ENCODE measurements around the gene GAPDH.
A peak's percentile ranks its signal among the peaks of the same experiment; 100 is the strongest.
"Not testable (repeated sequence)": the region's sequence is repeated elsewhere in the genome, so short reads cannot be mapped to it uniquely, and the experiment has no call there.

Gene GAPDH

DNA sequence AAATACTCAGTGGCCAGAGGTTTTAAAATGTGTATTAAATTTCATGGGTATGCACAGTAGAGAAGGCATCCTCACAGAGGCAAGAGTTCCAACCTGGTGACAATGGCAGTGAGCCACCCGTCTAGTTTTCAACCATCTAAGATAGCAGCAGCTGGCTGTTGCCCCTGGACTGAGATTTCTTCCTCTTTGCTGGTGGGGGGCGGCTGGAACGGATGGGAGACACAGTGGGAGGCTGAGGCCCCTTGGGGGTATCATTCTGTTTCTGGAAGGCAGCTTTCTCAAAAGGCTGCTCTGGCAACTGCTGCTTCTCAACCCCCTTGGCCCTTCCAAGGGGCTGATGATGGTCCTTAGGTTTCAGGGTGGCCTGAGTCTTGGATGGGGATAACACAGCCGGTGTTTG, 22.5 kb downstream of the GAPDH start:
- Histone ChIP-seq H3K4me2 (ENCODE audit: low read length) (no peak overlapping the region), H3K9ac (ENCODE audit: low read depth, low read length) (no peak overlapping the region), H3K4me3 (ENCODE audit: low read length) (no peak overlapping the region), H3K9me3 (replicated peaks; ENCODE audit: low read length) (no peaks in the 10 kb centered on the region), H3K27me3 (ENCODE audit: control insufficient read depth, insufficient read depth, low read length) (no peaks in the 10 kb centered on the region), H3K4me1 (ENCODE audit: control insufficient read depth, insufficient read depth, low read length) (peaks cover 22% of the 10 kb centered on the region), H3K36me3 (ENCODE audit: insufficient read depth, low read length) (peaks cover 50% of the 10 kb centered on the region)

DNA sequence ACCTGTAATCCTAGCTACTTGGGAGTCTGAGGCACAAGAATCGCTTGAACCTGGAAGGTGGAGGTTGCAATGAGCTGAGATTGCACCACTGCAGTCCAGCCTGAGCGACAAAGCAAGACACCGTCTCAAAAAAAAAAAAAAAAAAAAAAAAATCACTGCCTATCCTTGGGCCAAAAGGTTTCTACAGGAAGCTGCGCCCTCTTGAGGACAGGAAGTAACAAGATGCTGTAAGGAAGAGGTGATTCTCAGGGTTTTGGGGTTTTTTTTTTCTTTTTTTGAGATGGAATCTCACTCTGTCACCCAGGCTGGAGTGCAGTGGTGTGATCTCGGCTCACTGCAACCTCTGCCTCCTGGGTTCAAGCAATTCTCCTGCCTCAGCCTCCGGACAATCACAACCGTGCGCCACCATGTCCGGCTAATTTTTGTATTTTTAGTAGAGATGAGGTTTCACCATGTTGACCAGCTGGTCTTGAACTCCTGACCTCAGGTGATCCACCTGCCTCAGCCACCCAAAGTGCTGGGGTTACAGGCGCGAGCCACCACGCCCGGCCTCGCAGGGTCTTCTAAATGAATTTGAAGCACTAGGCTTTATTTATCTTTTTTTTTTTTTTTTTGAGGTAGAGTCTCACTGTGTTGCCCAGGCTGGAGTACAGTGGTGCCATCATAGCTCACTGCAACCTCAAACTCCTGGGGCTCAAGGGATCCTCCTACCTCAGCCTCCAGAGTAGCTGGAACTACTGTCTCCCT, 23.9 kb downstream of the GAPDH start:
- H3K9ac ChIP-seq (ENCODE audit: low read depth, low read length); H3K4me3 ChIP-seq (ENCODE audit: low read length); H3K4me1 ChIP-seq (ENCODE audit: control insufficient read depth, insufficient read depth, low read length); H3K4me2 ChIP-seq (ENCODE audit: low read length); H3K9me3 ChIP-seq (replicated peaks; ENCODE audit: low read length); H3K27me3 ChIP-seq (ENCODE audit: control insufficient read depth, insufficient read depth, low read length): not testable (repeated sequence)
- H3K36me3 ChIP-seq (ENCODE audit: insufficient read depth, low read length) = peaks cover 61% of the 10 kb centered on the region

DNA sequence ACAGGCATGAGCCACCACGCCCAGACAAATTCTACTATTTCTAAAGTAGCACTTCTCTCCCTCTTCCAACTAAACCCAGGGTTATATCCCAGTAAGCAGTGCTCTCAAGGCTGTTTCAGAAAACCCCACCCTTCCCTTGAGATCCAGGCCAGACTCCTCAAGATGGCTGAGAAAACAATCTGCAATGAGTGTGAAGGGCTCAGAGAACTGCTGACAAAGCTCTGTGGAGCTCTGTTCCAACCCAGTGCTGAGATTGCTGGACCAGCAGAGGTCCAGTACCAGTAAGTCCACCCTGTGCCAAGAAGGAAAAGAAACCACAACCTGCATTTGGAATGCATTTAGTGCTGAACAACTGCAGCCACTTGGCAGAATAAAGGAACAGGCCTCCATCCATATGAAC, 25.2 kb downstream of the GAPDH start:
- Histone ChIP-seq H3K9ac (ENCODE audit: low read depth, low read length) (no peak overlapping the region), H3K27me3 (ENCODE audit: control insufficient read depth, insufficient read depth, low read length) (no peaks in the 10 kb centered on the region), H3K4me3 (ENCODE audit: low read length) (no peak overlapping the region), H3K9me3 (replicated peaks; ENCODE audit: low read length) (no peaks in the 10 kb centered on the region), H3K4me1 (ENCODE audit: control insufficient read depth, insufficient read depth, low read length) (no peaks in the 10 kb centered on the region), H3K36me3 (ENCODE audit: insufficient read depth, low read length) (peaks cover 68% of the 10 kb centered on the region), H3K4me2 (ENCODE audit: low read length) (no peak overlapping the region)

DNA sequence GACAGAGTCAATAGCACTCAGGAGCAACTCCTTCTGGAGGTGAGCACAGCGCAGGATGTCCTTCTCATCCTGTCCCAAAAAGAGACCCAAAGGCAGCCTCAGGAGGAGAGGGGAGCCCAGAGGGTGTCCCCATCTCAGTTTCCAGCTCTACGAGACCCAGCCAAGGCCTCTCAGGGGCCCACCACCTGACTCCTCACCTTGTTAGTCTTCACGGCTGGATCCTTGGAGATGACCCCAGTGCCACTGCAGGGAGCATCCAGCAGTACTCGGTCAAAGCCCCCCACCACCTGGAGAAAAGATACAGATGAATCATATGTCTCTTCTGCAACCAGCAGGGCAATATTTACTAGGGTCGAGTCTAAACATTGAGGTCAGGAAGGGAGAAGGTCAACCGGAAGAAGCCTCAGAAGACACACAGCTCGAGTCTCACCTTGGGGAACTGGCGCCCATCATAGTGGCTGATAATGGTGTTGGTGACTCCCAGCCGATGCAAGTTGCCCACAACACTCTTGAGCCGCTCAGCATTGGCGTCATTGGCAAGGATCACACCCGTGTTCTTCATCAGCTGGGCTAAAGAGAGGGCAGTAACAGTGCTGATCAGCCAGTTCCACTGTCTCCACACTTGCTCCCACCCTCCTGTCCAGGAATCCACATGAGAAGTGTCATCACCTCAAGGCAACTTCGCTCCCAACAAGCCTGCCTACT, 26.3 kb downstream of the GAPDH start:
- Histone ChIP-seq H3K36me3 (ENCODE audit: insufficient read depth, low read length) (peaks cover 72% of the 10 kb centered on the region), H3K4me2 (ENCODE audit: low read length) (no peak overlapping the region), H3K9ac (ENCODE audit: low read depth, low read length) (no peak overlapping the region), H3K9me3 (replicated peaks; ENCODE audit: low read length) (no peaks in the 10 kb centered on the region), H3K4me3 (ENCODE audit: low read length) (no peak overlapping the region), H3K4me1 (ENCODE audit: control insufficient read depth, insufficient read depth, low read length) (no peaks in the 10 kb centered on the region), H3K27me3 (ENCODE audit: control insufficient read depth, insufficient read depth, low read length) (no peaks in the 10 kb centered on the region)

DNA sequence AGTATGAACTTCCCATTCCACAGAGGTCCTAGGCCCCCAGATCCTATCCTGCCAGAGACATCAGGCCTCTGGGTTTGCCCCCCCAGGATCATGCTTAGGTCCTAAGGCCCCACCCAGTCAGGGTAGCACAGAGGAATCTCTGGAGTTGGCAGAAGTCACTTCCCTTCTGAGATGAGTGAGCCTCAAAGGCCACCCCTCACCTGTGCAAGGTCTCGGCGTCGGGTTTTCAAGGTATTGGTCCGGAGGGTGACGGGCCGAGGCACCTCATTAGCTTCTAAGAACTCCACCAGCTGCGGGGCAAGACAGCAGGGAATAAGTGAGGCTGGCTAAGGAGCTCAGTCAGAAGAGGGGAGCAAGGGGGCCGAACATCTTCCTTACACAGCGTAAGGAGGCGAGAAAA, 28.6 kb downstream of the GAPDH start:
- Histone ChIP-seq H3K9ac (ENCODE audit: low read depth, low read length) (no peak overlapping the region), H3K36me3 (ENCODE audit: insufficient read depth, low read length) (peaks cover 67% of the 10 kb centered on the region)

DNA sequence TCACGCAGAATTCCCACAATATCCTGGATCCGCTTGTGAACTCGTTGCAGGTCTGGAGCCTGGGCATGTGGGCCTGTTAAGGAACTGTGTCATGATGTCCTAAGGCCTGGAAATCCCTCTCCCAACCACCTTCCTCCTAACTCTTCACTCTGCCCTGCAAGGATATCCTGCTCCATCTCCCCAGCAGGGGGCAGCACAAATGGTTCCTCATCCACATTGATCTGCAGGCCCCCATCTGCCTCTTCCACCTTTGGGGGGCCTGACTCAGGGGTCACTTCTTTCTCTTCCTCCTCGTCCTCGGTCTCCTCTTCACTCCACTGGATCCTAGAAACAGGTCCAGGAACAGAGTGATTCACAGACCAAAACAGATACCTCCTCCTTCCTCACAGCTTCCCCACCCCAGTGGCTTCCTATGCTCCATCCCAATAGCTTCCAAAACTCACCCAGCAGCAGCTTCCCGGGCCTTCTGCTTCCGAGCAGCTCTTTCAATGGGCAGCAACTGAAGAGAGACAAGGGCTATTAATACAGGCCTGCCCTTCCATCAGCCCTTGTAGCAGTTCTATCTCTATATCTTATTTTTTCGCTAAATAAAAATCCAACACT, 29.2 kb downstream of the GAPDH start:
- peaks cover 12% of the 10 kb centered on the region for H3K4me1 ChIP-seq (ENCODE audit: control insufficient read depth, insufficient read depth, low read length)
- peaks cover 64% of the 10 kb centered on the region for H3K36me3 ChIP-seq (ENCODE audit: insufficient read depth, low read length)
- H3K4me3 ChIP-seq (ENCODE audit: low read length) = no peak overlapping the region
- H3K27me3 ChIP-seq (ENCODE audit: control insufficient read depth, insufficient read depth, low read length) = no peaks in the 10 kb centered on the region
- no peak overlapping the region for H3K9ac ChIP-seq (ENCODE audit: low read depth, low read length)
- H3K9me3 ChIP-seq (replicated peaks; ENCODE audit: low read length) = no peaks in the 10 kb centered on the region
- no peak overlapping the region for H3K4me2 ChIP-seq (ENCODE audit: low read length)

More for the DNA sequence above, 28.6 kb downstream of the GAPDH start:
- peaks cover 9% of the 10 kb centered on the region for H3K4me1 ChIP-seq (ENCODE audit: control insufficient read depth, insufficient read depth, low read length)
- H3K4me2 ChIP-seq (ENCODE audit: low read length) = no peak overlapping the region
- no peak overlapping the region for H3K4me3 ChIP-seq (ENCODE audit: low read length)
- no peaks in the 10 kb centered on the region for H3K9me3 ChIP-seq (replicated peaks; ENCODE audit: low read length)
- H3K27me3 ChIP-seq (ENCODE audit: control insufficient read depth, insufficient read depth, low read length) = no peaks in the 10 kb centered on the region

DNA sequence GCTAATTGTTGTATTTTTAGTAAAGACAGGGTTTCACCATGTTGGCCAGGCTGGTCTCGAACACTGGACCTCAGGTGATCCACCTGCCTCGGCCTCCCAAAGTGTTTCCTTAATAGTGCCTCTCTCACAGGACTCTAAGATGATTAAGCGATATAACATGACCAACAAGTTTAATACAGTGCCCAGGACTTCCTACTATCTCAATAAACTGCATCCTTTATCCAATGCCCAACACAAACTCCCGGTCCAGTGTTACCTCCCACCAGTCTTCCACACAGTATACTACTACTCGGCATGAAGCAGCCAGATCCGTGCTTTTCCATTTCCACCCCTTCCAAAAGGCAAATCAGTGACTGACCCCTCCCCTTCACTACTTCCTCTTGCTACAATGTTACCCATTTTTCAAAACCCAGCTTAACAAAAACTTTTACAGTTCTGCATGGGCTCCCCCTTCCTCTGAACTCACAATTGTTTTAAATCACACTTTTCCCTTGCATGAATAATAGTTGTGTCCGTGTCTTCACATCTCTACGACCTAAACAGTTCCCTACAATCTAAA, 32.9 kb downstream of the GAPDH start:
- Histone ChIP-seq H3K4me1 (ENCODE audit: control insufficient read depth, insufficient read depth, low read length) (peaks cover 22% of the 10 kb centered on the region), H3K9ac (ENCODE audit: low read depth, low read length) (peak overlapping the region; percentile 91), H3K9me3 (replicated peaks; ENCODE audit: low read length) (no peaks in the 10 kb centered on the region), H3K36me3 (ENCODE audit: insufficient read depth, low read length) (peaks cover 55% of the 10 kb centered on the region), H3K27me3 (ENCODE audit: control insufficient read depth, insufficient read depth, low read length) (no peaks in the 10 kb centered on the region), H3K4me2 (ENCODE audit: low read length) (peak overlapping the region; percentile 96), H3K4me3 (ENCODE audit: low read length) (peak overlapping the region; percentile 96)

DNA sequence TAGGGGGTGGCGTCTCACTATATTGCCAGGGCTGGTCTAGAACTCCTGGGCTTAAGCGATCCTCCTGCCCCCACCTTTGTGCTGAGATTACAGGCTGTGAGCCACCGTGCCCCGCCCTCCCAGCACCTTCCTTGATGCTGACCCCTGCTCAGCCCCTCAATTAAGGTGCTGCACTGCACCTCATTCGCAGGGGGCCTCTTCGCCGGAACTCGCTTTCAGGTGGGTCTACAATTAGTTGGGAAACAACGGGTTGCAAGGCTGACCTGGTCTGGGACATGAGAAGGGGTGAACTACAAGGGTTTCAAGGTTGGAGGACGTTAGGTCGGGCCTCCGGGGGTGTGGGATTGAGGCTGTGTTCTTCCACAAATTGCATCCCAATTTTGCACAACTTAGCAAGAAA, 35.0 kb downstream of the GAPDH start:
- peaks cover 59% of the 10 kb centered on the region for H3K36me3 ChIP-seq (ENCODE audit: insufficient read depth, low read length)
- H3K9ac ChIP-seq (ENCODE audit: low read depth, low read length) = peak overlapping the region; percentile 91
- H3K4me3 ChIP-seq (ENCODE audit: low read length) = no peak overlapping the region
- H3K4me2 ChIP-seq (ENCODE audit: low read length) = peak overlapping the region; percentile 96
- H3K27me3 ChIP-seq (ENCODE audit: control insufficient read depth, insufficient read depth, low read length) = no peaks in the 10 kb centered on the region
- peaks cover 22% of the 10 kb centered on the region for H3K4me1 ChIP-seq (ENCODE audit: control insufficient read depth, insufficient read depth, low read length)
- no peaks in the 10 kb centered on the region for H3K9me3 ChIP-seq (replicated peaks; ENCODE audit: low read length)

DNA sequence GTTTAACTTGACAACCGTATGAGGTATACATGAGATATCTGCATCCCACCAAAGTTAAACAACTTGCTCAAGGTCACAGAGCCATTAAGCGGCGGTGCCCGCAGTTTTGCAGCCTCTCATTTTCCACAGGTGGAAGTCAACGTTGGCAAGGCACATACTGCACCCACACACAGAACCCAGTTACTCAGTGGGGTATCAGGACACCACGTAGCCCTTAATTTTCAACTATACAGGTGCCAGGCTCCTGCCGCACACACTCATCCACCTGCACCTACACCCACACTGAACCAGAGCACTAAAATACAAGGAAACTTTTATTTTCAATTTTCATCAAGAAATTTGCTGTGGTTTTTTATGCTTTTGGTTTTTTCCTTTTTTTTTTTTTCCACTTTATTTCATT, 35.5 kb downstream of the GAPDH start:
- Histone ChIP-seq H3K36me3 (ENCODE audit: insufficient read depth, low read length) (peaks cover 62% of the 10 kb centered on the region), H3K4me2 (ENCODE audit: low read length) (peak overlapping the region; percentile 96), H3K9ac (ENCODE audit: low read depth, low read length) (no peak overlapping the region), H3K9me3 (replicated peaks; ENCODE audit: low read length) (no peaks in the 10 kb centered on the region), H3K27me3 (ENCODE audit: control insufficient read depth, insufficient read depth, low read length) (no peaks in the 10 kb centered on the region), H3K4me3 (ENCODE audit: low read length) (no peak overlapping the region), H3K4me1 (ENCODE audit: control insufficient read depth, insufficient read depth, low read length) (peaks cover 22% of the 10 kb centered on the region)

DNA sequence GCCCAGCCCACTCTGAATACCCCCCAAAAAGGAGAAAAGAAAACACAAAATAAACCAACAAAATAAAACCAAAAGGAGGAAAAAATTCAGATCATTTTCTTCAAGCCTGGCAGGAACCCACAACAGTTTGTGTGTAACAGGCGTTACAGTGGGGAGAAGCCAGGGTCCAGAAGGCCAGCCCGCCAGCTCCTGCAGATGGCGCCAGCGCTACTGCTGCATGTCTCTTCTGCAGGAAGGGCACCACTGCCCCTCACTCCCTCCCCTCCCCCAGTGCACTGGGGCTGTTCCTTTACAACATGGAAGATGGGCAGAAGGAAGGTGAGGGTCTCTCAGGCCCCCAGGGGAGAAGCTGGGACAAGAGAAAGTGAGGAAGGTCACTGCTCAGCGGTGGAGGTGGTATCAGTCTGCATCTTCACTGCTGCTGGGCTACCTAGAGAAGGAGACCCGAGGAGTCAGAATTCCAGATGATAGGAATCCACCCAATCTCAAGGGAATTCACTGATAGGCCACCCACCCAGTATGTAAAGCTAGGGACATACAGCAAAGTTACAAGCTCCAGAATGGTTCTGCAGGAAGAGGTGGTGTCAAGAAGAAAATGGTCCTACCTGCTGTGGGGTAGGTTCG, 36.1 kb downstream of the GAPDH start:
- Histone ChIP-seq H3K9me3 (replicated peaks; ENCODE audit: low read length) (no peaks in the 10 kb centered on the region), H3K27me3 (ENCODE audit: control insufficient read depth, insufficient read depth, low read length) (no peaks in the 10 kb centered on the region), H3K9ac (ENCODE audit: low read depth, low read length) (no peak overlapping the region), H3K4me2 (ENCODE audit: low read length) (no peak overlapping the region), H3K4me1 (ENCODE audit: control insufficient read depth, insufficient read depth, low read length) (peaks cover 22% of the 10 kb centered on the region), H3K36me3 (ENCODE audit: insufficient read depth, low read length) (peaks cover 65% of the 10 kb centered on the region), H3K4me3 (ENCODE audit: low read length) (no peak overlapping the region)

DNA sequence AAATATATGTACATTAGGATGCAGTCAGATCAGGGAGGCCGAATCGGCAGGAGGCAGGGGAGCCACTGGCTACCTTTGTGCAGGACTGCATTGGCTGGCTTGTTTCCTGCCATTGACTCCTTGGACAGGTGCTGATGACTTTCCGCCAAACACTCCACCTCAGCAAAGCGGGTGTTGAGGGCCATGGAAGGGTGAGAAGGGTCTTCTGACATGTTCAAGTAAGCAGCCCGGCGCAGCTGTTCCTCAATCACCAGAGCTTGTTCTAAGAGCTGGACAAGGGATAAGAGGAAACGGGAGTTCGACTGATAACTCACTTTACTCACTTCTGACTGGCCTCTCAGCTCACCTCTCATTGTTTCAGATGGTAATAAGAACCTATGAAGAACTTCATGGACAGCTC, 38.7 kb downstream of the GAPDH start:
- Histone ChIP-seq H3K4me2 (ENCODE audit: low read length) (no peak overlapping the region), H3K27me3 (ENCODE audit: control insufficient read depth, insufficient read depth, low read length) (no peaks in the 10 kb centered on the region), H3K4me3 (ENCODE audit: low read length) (no peak overlapping the region), H3K9me3 (replicated peaks; ENCODE audit: low read length) (no peaks in the 10 kb centered on the region), H3K4me1 (ENCODE audit: control insufficient read depth, insufficient read depth, low read length) (peaks cover 13% of the 10 kb centered on the region), H3K9ac (ENCODE audit: low read depth, low read length) (no peak overlapping the region), H3K36me3 (ENCODE audit: insufficient read depth, low read length) (peaks cover 76% of the 10 kb centered on the region)

All from skeletal muscle satellite cell (primary cell).